GM23248 (cell line): ENCODE data around the gene INTS6L.

ENCODE experiments used
- EZH2 ChIP-seq: fragments of 200-600 bp; sonication (generic); IDR thresholded peaks from 2 replicates; pipeline ENCODE4 v1.6.1; 2018; ENCODE audit warnings: antibody characterized with exemption, mild to moderate bottlenecking; ENCODE audit not compliant: insufficient read depth, poor library complexity, severe bottlenecking
- EZH2phosphoT487 ChIP-seq: fragments of 200-600 bp; sonication (generic); IDR thresholded peaks from 2 replicates; pipeline ENCODE4 v1.6.1; 2018; ENCODE audit warnings: antibody characterized with exemption, moderate library complexity, mild to moderate bottlenecking, low read depth; ENCODE audit not compliant: insufficient read depth

- TF ChIP-seq EZH2 (no peak), EZH2phosphoT487 (no peak)
These were observed 2.3 kb upstream of the INTS6L start for GRCh38 chrX:135518161-135518560.
